Endothelial cell of umbilical vein (primary cell): ENCODE results near the gene FGF9. TPM values are rescaled to one million over a fixed set of nuclear protein-coding genes. Genes with fewer than 3 reads are reported as not detected.

Source experiments
- BruUV-seq: library from RNA; stranded (reverse); fragments of 400-500 nt; replicated peaks from 2 replicates; lab custom pipeline; 2021; lab: Mats Ljungman, UMichigan
- CTCF ChIA-PET: fragments of 300-600, 350-600 bp; sonication (Branson Sonifier 250); formaldehyde crosslinking; loops from one replicate; lab custom pipeline; 2021; ENCODE audit warnings: antibody characterized with exemption, inconsistent platforms; lab: Charles Lee
- POLR2A ChIA-PET: fragments of 300-600, 350-600 bp; sonication (Branson Sonifier 250); formaldehyde crosslinking; loops from one replicate; lab custom pipeline; 2021; ENCODE audit warnings: antibody characterized with exemption, inconsistent platforms; lab: Charles Lee
- DNase-seq: peaks from one replicate; pipeline ENCODE4 v3.0.0-alpha.2; 2011; ENCODE audit warnings: low read depth, low spot score
- FAIRE-seq: peaks from 2 replicates; lab custom pipeline; 2011; peaks lifted over from hg19 to GRCh38; lab: Jason Lieb, UNC
- H2AFZ ChIP-seq: 2 replicates; pipeline ENCODE4 v1.6.0; 2012; ENCODE audit warnings: low read depth, low read length, control low read depth, inconsistent platforms
- H3K27ac ChIP-seq: 2 replicates; pipeline ENCODE4 v1.5.1; 2011; ENCODE audit warnings: low read depth, mild to moderate bottlenecking, control low read depth, low read length, moderate library complexity; ENCODE audit not compliant: insufficient read depth
- H3K27me3 ChIP-seq, 2 experiments: 2 replicates each; pipeline versions ENCODE4 v1.6.0 to v1.6.1; 2011; ENCODE audit warnings: low read length in 2 of 2, mixed read lengths in 1 of 2; ENCODE audit not compliant: control insufficient read depth in 2 of 2, insufficient read depth in 2 of 2
- H3K36me3 ChIP-seq, 2 experiments: 2 replicates in 1 of 2; 3 replicates in 1 of 2; pipeline ENCODE4 v1.5.1; 2011; ENCODE audit warnings: low read length in 2 of 2, mild to moderate bottlenecking in 1 of 2, moderate library complexity in 1 of 2; ENCODE audit not compliant: control insufficient read depth in 2 of 2, insufficient read depth in 2 of 2; ENCODE audit errors: extremely low read depth in 1 of 2
- H3K4me1 ChIP-seq: 3 replicates; pipeline ENCODE4 v1.5.1; 2011; ENCODE audit warnings: mild to moderate bottlenecking, low read length; ENCODE audit not compliant: control insufficient read depth, insufficient read depth; ENCODE audit errors: extremely low read depth
- H3K4me2 ChIP-seq: 2 replicates; pipeline ENCODE4 v1.6.1; 2011; ENCODE audit warnings: low read length, control low read depth, mixed read lengths; ENCODE audit not compliant: insufficient read depth
- H3K4me3 ChIP-seq, 3 experiments: fragments of 200-600 bp in 1 of 3; sonication (generic), shearing (Covaris generic) in 1 of 3; replicated peaks in 1 of 3; 2 replicates each; pipeline ENCODE4 v1.5.1; 2011 to 2016; ENCODE audit warnings: control low read depth in 3 of 3, low read length in 3 of 3, mild to moderate bottlenecking in 2 of 3, inconsistent platforms in 1 of 3, low read depth in 1 of 3, moderate library complexity in 1 of 3; ENCODE audit not compliant: insufficient read depth in 1 of 3
- H3K79me2 ChIP-seq: 2 replicates; pipeline ENCODE4 v1.6.0; 2012; ENCODE audit warnings: low read length, inconsistent platforms; ENCODE audit not compliant: control insufficient read depth, insufficient read depth
- H3K9ac ChIP-seq: replicated peaks from 2 replicates; pipeline ENCODE3; 2011; ENCODE audit warnings: low read length, control low read depth; ENCODE audit not compliant: insufficient read depth; ENCODE audit errors: extremely low read depth
- H3K9me1 ChIP-seq: replicated peaks from 3 replicates; pipeline ENCODE4 v1.6.0; 2011; ENCODE audit warnings: mild to moderate bottlenecking, low read length; ENCODE audit not compliant: control insufficient read depth, insufficient read depth; ENCODE audit errors: extremely low read depth
- H3K9me3 ChIP-seq: replicated peaks from 2 replicates; pipeline ENCODE4 v1.5.1; 2012; ENCODE audit warnings: low read length, inconsistent platforms; ENCODE audit not compliant: control insufficient read depth, insufficient read depth
- H4K20me1 ChIP-seq: replicated peaks from 2 replicates; pipeline ENCODE3; 2011; ENCODE audit warnings: mild to moderate bottlenecking, low read length; ENCODE audit not compliant: control insufficient read depth, insufficient read depth; ENCODE audit errors: extremely low read depth
- EZH2 ChIP-seq: IDR thresholded peaks from 2 replicates; pipeline ENCODE4 v1.6.1; 2012; ENCODE audit warnings: borderline replicate concordance, low read depth, mild to moderate bottlenecking, moderate library complexity, low read length, inconsistent platforms; ENCODE audit not compliant: severe bottlenecking
- FOS ChIP-seq: IDR thresholded peaks from 2 replicates; pipeline ENCODE4 v1.6.1; 2011; ENCODE audit warnings: mild to moderate bottlenecking, low read length, moderate library complexity, borderline replicate concordance; ENCODE audit not compliant: insufficient read depth
- GATA2 ChIP-seq: IDR thresholded peaks from 2 replicates; pipeline ENCODE4 v1.7.0; 2011; ENCODE audit warnings: low read depth, mild to moderate bottlenecking, moderate library complexity, mixed read lengths, low read length; ENCODE audit not compliant: insufficient read length, insufficient read depth
- JUN ChIP-seq: IDR thresholded peaks from 2 replicates; pipeline ENCODE4 v1.6.1; 2011; ENCODE audit warnings: borderline replicate concordance, low read depth; ENCODE audit not compliant: insufficient read length, insufficient read depth
- MYC ChIP-seq: IDR thresholded peaks from one replicate; pipeline ENCODE4 v1.6.1; 2011; ENCODE audit warnings: mild to moderate bottlenecking, low read depth, low read length
- POLR2A ChIP-seq: IDR thresholded peaks from 2 replicates; pipeline ENCODE4 v1.6.1; 2012; ENCODE audit warnings: low read depth, mild to moderate bottlenecking, control low read depth, low read length
- POLR2AphosphoS5 ChIP-seq: IDR thresholded peaks from 2 replicates; pipeline ENCODE4 v1.6.1; 2012; ENCODE audit warnings: low read depth, mild to moderate bottlenecking, control low read depth, low read length, moderate library complexity; ENCODE audit not compliant: insufficient read depth
- dilution Hi-C: fragments of 300-500 bp; cut with MboI; formaldehyde crosslinking; loops from one replicate; pipeline ENCODE4 v1.15.0; 2019; ENCODE audit warnings: low sequenced_read_pairs; ENCODE audit not compliant: extremely low pct_ligation_motif_present
- intact Hi-C: fragments of 100-400 bp; cut with micrococcal nuclease; formaldehyde crosslinking; loops from one replicate; pipeline ENCODE4 v1.10.0; 2022
- polyA plus RNA-seq, 4 experiments: library from polyadenylated mRNA; depleted of rRNA in 3 of 4; stranded (reverse) in 3 of 4; unstranded in 1 of 4; fragments of >200 nt; gene quantifications; 2 replicates each; pipeline versions ENCODE4 v1.2.1 to v1.2.3, GENCODE V29; 2011 to 2012; ENCODE audit warnings: missing spikeins in 1 of 4
- total RNA-seq: library from RNA; stranded (reverse); gene quantifications from 2 replicates; pipeline ENCODE4 v1.2.3, GENCODE V29; 2021
- TF ChIP-seq, protein P1 (sequence below): IDR thresholded peaks from 2 replicates; pipeline ENCODE4 v1.6.1; 2011; ENCODE audit not compliant: insufficient read depth, insufficient read length
- TF ChIP-seq, protein P2 (sequence below), 2 donors: IDR thresholded peaks; 1 replicate in 1 of 2; 2 replicates in 1 of 2; pipeline ENCODE4 v1.5.1; 2011; ENCODE audit warnings: low read length in 2 of 2, mild to moderate bottlenecking in 2 of 2, moderate library complexity in 2 of 2, control low read depth in 1 of 2, inconsistent platforms in 1 of 2, low read depth in 1 of 2; ENCODE audit not compliant: insufficient read depth in 1 of 2; ENCODE audit errors: extremely low read depth in 1 of 2

Gene FGF9
- total and polyA plus RNA-seq, 2 donors (not counting 3 experiments of a cell fraction or from before 2014, with no cell fraction given), result not detected

GRCh38 chr13:21688056-21688455, 17.2 kb downstream of the FGF9 start:
- intact Hi-C loops, result no loop called here

GRCh38 chr13:21689097-21689496, 18.2 kb downstream of the FGF9 start:
- TF ChIP-seq, protein P1, sequence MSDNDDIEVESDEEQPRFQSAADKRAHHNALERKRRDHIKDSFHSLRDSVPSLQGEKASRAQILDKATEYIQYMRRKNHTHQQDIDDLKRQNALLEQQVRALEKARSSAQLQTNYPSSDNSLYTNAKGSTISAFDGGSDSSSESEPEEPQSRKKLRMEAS, result no peak
- TF ChIP-seq, protein P2, sequence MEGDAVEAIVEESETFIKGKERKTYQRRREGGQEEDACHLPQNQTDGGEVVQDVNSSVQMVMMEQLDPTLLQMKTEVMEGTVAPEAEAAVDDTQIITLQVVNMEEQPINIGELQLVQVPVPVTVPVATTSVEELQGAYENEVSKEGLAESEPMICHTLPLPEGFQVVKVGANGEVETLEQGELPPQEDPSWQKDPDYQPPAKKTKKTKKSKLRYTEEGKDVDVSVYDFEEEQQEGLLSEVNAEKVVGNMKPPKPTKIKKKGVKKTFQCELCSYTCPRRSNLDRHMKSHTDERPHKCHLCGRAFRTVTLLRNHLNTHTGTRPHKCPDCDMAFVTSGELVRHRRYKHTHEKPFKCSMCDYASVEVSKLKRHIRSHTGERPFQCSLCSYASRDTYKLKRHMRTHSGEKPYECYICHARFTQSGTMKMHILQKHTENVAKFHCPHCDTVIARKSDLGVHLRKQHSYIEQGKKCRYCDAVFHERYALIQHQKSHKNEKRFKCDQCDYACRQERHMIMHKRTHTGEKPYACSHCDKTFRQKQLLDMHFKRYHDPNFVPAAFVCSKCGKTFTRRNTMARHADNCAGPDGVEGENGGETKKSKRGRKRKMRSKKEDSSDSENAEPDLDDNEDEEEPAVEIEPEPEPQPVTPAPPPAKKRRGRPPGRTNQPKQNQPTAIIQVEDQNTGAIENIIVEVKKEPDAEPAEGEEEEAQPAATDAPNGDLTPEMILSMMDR (IDR thresholded peaks at IDR 0.05; ENCODE audit: extremely low read depth in 1 of 2, insufficient read depth in 1 of 2, low read depth in 1 of 2, low read length in 2 of 2), result no peak
- TF ChIP-seq POLR2AphosphoS5 (no peak), EZH2 (no peak), JUN (no peak), GATA2 (no peak), POLR2A (no peak), MYC (no peak), FOS (no peak)
- intact Hi-C loops, result no loop called here

More at GRCh38 chr13:21688056-21688455, 17.2 kb downstream of the FGF9 start:
- H3K4me1 ChIP-seq, result no peaks in the 10 kb centered on the region
- FAIRE-seq (no peak), DNase-seq (no peak)
- TF ChIP-seq POLR2AphosphoS5 (no peak), JUN (no peak), FOS (no peak), EZH2 (no peak), MYC (no peak), POLR2A (no peak)
- TF ChIP-seq, protein P2 (IDR thresholded peaks at IDR 0.05; ENCODE audit: extremely low read depth in 1 of 2, insufficient read depth in 1 of 2, low read depth in 1 of 2, low read length in 2 of 2), result no peak
- no peaks in the 10 kb centered on the region for H3K79me2 ChIP-seq
- no peak overlapping the region for H3K4me3 ChIP-seq
- no peak overlapping the region for H3K4me2 ChIP-seq
- no peaks in the 10 kb centered on the region for H3K9me1 ChIP-seq
- dilution Hi-C loops, result no loop called here
- no peaks in the 10 kb centered on the region for H3K27me3 ChIP-seq
- ChIA-PET POLR2A (no interaction called here), CTCF (no interaction called here)
- no peak overlapping the region for H3K9ac ChIP-seq
- BruUV-seq, result no TSS peak
- no peak overlapping the region for H2AFZ ChIP-seq
- H3K9me3 ChIP-seq, result no peaks in the 10 kb centered on the region
- H3K27ac ChIP-seq, result no peak overlapping the region
- no peaks in the 10 kb centered on the region for H4K20me1 ChIP-seq
- no peaks in the 10 kb centered on the region for H3K36me3 ChIP-seq

More at GRCh38 chr13:21689097-21689496, 18.2 kb downstream of the FGF9 start:
- no peaks in the 10 kb centered on the region for H3K36me3 ChIP-seq
- dilution Hi-C loops, result no loop called here
- no peak overlapping the region for H3K27ac ChIP-seq
- no peak overlapping the region for H2AFZ ChIP-seq
- H3K27me3 ChIP-seq, result no peaks in the 10 kb centered on the region
- H4K20me1 ChIP-seq, result no peaks in the 10 kb centered on the region
- H3K79me2 ChIP-seq, result no peaks in the 10 kb centered on the region
- no peak for DNase-seq
- H3K4me1 ChIP-seq, result no peaks in the 10 kb centered on the region
- H3K4me3 ChIP-seq, result no peak overlapping the region
- no peak for FAIRE-seq
- no TSS peak for BruUV-seq
- H3K9me1 ChIP-seq, result no peaks in the 10 kb centered on the region
- H3K9ac ChIP-seq, result no peak overlapping the region
- ChIA-PET CTCF (no interaction called here), POLR2A (no interaction called here)
- no peak overlapping the region for H3K4me2 ChIP-seq
- H3K9me3 ChIP-seq, result no peaks in the 10 kb centered on the region
